ENCODE data around the gene USP11. TPM values are rescaled to one million over a fixed set of nuclear protein-coding genes. Genes with fewer than 3 reads are reported as not detected.

USP11 gene
- total RNA-seq, 1 experiment from 2014 or later: 62.0 TPM

DNA sequence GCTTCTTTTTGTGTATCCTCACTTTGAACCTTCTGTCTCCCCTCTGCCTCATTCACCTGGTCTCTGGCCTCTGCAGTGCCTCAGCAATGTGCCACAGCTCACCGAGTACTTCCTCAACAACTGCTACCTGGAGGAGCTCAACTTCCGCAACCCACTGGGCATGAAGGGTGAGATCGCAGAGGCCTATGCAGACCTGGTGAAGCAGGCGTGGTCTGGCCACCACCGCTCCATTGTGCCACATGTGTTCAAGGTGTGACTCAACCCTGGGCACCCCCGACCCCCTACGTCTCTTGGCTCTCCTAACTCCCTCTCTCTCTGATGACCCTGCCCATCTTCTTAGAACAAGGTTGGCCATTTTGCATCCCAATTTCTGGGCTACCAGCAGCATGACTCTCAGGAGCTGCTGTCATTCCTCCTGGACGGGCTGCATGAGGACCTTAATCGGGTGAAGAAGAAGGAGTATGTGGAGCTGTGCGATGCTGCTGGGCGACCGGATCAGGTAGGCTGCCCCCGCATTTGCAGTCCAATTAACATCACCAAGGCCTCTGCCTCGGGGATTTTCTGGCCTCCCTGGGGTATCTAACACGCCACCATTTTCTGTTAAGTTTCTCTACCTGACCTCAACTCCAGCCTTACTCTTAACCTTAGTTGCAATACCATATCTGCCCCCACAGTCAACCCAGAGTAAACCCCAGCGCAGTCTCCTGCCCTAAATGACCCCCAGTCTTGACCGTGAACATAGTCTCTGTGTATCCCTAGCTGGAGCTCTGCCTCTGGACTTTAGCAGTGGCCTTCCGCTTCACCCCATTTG lies 8.6 kb downstream of the USP11 start:
- no peaks in the 10 kb centered on the region for H4K20me1 ChIP-seq (ENCODE audit: insufficient read depth)
- ChIA-PET CTCF (no interaction called here), RAD21 (ENCODE audit: low non-redundant PET in 1 of 2, low total read pairs in 2 of 2, uncharacterized antibody in 2 of 2, unreplicated experiment in 2 of 2) (no interaction called here), POLR2A (no interaction called here)
- peaks cover 9% of the 10 kb centered on the region; the same call in 1 of the 2 replicates for H3K79me2 ChIP-seq (ENCODE audit: insufficient read depth, low read length)
- intact Hi-C loops (cut with micrococcal nuclease): no loop called here
- ATAC-seq: no peak
- H2AFZ ChIP-seq (ENCODE audit: low read depth, low read length, poor library complexity, severe bottlenecking): no peak overlapping the region
- no peak overlapping the region for H3K9ac ChIP-seq (ENCODE audit: low read length)
- BruUV-seq (replicated peaks): no TSS peak
- no peaks in the 10 kb centered on the region for H3K9me3 ChIP-seq (ENCODE audit: control insufficient read depth in 1 of 2, insufficient read depth in 1 of 2, low read depth in 1 of 2, low read length in 2 of 2)
- H3K27ac ChIP-seq (ENCODE audit: low read depth, low read length): no peak overlapping the region
- TF ChIP-seq SRF (IDR thresholded peaks at IDR 0.05; ENCODE audit: low read depth) (no peak), ELF1 (IDR thresholded peaks at IDR 0.05; ENCODE audit: borderline replicate concordance, low read depth) (no peak), TCF7L2 (IDR thresholded peaks at IDR 0.05; ENCODE audit: borderline replicate concordance, extremely low read depth, insufficient read depth, insufficient read length) (no peak), SIN3A (IDR thresholded peaks at IDR 0.05; ENCODE audit: low read depth) (no peak), JUND (IDR thresholded peaks at IDR 0.05) (no peak), YY1 (IDR thresholded peaks at IDR 0.05; ENCODE audit: extremely low read depth, insufficient replicate concordance, low read depth, low read length) (no peak), CEBPB (IDR thresholded peaks at IDR 0.05; ENCODE audit: low read depth) (no peak), FOSL1 (IDR thresholded peaks at IDR 0.05; ENCODE audit: low read depth) (no peak), SP1 (IDR thresholded peaks at IDR 0.05; ENCODE audit: low read depth) (no peak)
- no peaks in the 10 kb centered on the region for H3K9me2 ChIP-seq (ENCODE audit: insufficient read depth)
- DNase-seq (ENCODE audit: low read depth, low spot score): no peak
- no peak overlapping the region for H3K4me2 ChIP-seq (ENCODE audit: low read length)
- H3K27me3 ChIP-seq (ENCODE audit: insufficient read depth, low read length): no peaks in the 10 kb centered on the region
- H3K4me1 ChIP-seq (ENCODE audit: control insufficient read depth in 1 of 2, insufficient read depth in 2 of 2, low read length in 2 of 2): no peaks in the 10 kb centered on the region
- H3K4me3 ChIP-seq (replicated peaks in 1 of 2; ENCODE audit: low read depth in 1 of 2, low read length in 2 of 2): no peak overlapping the region
- no peaks in the 10 kb centered on the region; a peak in 1 of 4 replicates for H3K36me3 ChIP-seq (ENCODE audit: control insufficient read depth in 1 of 2, insufficient read depth in 2 of 2, low read length in 2 of 2)

DNA sequence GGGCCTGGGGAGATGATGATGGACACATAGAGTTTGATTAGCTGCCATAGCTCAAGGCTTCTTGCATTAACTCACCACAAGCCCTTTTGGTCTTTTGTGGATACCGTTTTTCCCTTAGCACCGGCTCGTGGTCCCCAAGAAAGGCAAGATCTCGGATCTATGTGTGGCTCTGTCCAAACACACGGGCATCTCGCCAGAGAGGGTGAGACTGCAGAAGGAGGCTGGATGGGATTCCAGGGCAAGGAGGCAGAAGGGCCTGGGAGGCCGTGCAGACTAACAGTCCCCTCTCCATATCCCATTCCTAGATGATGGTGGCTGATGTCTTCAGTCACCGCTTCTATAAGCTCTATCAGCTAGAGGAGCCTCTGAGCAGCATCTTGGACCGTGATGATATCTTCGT lies 9.5 kb downstream of the USP11 start:
- H4K20me1 ChIP-seq (ENCODE audit: insufficient read depth): no peaks in the 10 kb centered on the region
- no peak for ATAC-seq
- H2AFZ ChIP-seq (ENCODE audit: low read depth, low read length, poor library complexity, severe bottlenecking): no peak overlapping the region
- no peaks in the 10 kb centered on the region; a peak in 1 of 4 replicates for H3K36me3 ChIP-seq (ENCODE audit: control insufficient read depth in 1 of 2, insufficient read depth in 2 of 2, low read length in 2 of 2)
- POLR2A ChIA-PET: no interaction called here
- H3K27me3 ChIP-seq (ENCODE audit: insufficient read depth, low read length): no peaks in the 10 kb centered on the region
- H3K4me2 ChIP-seq (ENCODE audit: low read length): no peak overlapping the region
- no peaks in the 10 kb centered on the region for H3K9me3 ChIP-seq (ENCODE audit: control insufficient read depth in 1 of 2, insufficient read depth in 1 of 2, low read depth in 1 of 2, low read length in 2 of 2)
- 0 out of 2 replicates have a peak, but pooled peaks cover under 1% of the 10 kb centered on the region for H3K79me2 ChIP-seq (ENCODE audit: insufficient read depth, low read length)
- BruUV-seq (replicated peaks): no TSS peak
- H3K9me2 ChIP-seq (ENCODE audit: insufficient read depth): no peaks in the 10 kb centered on the region
- H3K4me3 ChIP-seq (replicated peaks in 1 of 2; ENCODE audit: low read depth in 1 of 2, low read length in 2 of 2): no peak overlapping the region
- intact Hi-C loops (cut with micrococcal nuclease): no loop called here
- H3K27ac ChIP-seq (ENCODE audit: low read depth, low read length): no peak overlapping the region
- CTCF ChIA-PET: no interaction called here
- no peak overlapping the region for H3K9ac ChIP-seq (ENCODE audit: low read length)
- DNase-seq (ENCODE audit: low read depth, low spot score): no peak
- RAD21 ChIA-PET (ENCODE audit: low non-redundant PET in 1 of 2, low total read pairs in 2 of 2, uncharacterized antibody in 2 of 2, unreplicated experiment in 2 of 2): no interaction called here
- no peaks in the 10 kb centered on the region for H3K4me1 ChIP-seq (ENCODE audit: control insufficient read depth in 1 of 2, insufficient read depth in 2 of 2, low read length in 2 of 2)
- TF ChIP-seq ZBTB33 (IDR thresholded peaks at IDR 0.05; ENCODE audit: extremely low read depth, insufficient replicate concordance, low read length) (no peak), MAX (IDR thresholded peaks at IDR 0.05) (no peak), POLR2AphosphoS5 (IDR thresholded peaks at IDR 0.05; ENCODE audit: low read depth, low read length) (no peak), EZH2 (IDR thresholded peaks at IDR 0.05) (no peak), JUND (IDR thresholded peaks at IDR 0.05) (no peak), FOSL1 (IDR thresholded peaks at IDR 0.05; ENCODE audit: low read depth) (no peak), SP1 (IDR thresholded peaks at IDR 0.05; ENCODE audit: low read depth) (no peak), ZFX (IDR thresholded peaks at IDR 0.05) (no peak), CTCF (IDR thresholded peaks at IDR 0.05 in 2 of 3, conservative IDR thresholded peaks at IDR 0.05 in 1 of 3; ENCODE audit: borderline replicate concordance in 1 of 3, insufficient read depth in 1 of 3, low read depth in 2 of 3, low read length in 2 of 3) (no peak), YY1 (IDR thresholded peaks at IDR 0.05; ENCODE audit: extremely low read depth, insufficient replicate concordance, low read depth, low read length) (no peak), SIN3A (IDR thresholded peaks at IDR 0.05; ENCODE audit: low read depth) (no peak), CEBPB (IDR thresholded peaks at IDR 0.05; ENCODE audit: low read depth) (no peak), RAD21 (IDR thresholded peaks at IDR 0.05; ENCODE audit: low read depth) (no peak)
